GM11168 (cell line): ENCODE results near the gene ZMYM2.
"Not testable (repeated sequence)": the region's sequence is repeated elsewhere in the genome, so short reads cannot be mapped to it uniquely, and the experiment has no call there.

Experiments
- in situ Hi-C: fragments of 300-500 bp; cut with MboI; formaldehyde crosslinking; loops from one replicate; pipeline ENCODE4 v1.12.0; 2022; ENCODE audit warnings: low sequenced_read_pairs; ENCODE audit not compliant: unreplicated experiment

ZMYM2 gene

DNA sequence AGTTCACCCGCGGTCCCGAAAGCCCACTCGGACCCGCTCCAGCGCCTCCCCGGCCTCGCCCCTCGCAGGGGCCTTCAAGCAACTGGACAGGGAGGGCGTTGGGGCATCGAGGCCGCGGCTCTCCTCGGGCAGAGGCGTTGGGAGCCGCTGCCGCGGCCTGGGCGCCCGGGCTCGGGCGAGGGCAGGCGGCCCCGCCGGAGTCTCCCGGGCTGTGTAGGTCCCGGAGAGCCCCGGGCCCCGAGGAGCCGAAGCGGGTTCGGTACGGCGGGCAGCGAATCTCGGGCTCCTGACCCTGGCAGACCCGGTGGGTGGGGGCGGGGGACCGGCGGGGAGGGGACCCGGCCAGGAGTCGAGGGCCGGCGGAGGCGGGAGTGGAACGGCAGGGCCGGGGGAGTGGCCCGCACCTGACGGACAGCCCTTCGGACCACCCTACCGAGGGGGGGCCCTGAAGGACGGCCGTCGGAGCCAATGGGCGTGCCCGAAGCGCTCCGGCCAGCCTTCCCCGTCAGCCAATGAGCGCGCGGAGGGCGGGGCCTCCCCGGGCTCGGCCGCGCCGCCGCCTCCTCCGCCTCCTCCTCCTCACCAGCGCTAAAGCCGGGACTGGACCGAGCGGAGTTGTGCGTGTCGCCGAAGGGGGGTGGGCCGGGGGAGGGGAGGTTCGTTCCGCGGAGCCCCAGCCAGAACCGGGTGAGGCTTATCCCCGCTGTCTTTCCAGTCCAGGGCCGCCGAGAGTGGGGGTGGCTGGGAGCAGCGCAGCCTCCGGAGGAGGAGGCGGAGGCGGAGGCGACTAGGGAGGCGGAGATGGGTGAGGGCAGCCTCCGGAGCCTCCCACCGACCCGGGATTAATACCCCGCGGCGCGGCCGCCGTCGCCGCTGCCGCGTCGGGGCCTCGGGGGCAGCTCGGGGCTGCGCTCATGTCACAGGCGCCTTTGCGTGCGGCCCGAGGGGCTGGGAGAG lies at the start of gene ZMYM2:
Gene ZMYM2 (plus strand): TSS at position 573 of the 957 bp plus-strand sequence. CDS start 34,346 bp downstream, outside the sequence.
- in situ Hi-C loops, result no loop called here

DNA sequence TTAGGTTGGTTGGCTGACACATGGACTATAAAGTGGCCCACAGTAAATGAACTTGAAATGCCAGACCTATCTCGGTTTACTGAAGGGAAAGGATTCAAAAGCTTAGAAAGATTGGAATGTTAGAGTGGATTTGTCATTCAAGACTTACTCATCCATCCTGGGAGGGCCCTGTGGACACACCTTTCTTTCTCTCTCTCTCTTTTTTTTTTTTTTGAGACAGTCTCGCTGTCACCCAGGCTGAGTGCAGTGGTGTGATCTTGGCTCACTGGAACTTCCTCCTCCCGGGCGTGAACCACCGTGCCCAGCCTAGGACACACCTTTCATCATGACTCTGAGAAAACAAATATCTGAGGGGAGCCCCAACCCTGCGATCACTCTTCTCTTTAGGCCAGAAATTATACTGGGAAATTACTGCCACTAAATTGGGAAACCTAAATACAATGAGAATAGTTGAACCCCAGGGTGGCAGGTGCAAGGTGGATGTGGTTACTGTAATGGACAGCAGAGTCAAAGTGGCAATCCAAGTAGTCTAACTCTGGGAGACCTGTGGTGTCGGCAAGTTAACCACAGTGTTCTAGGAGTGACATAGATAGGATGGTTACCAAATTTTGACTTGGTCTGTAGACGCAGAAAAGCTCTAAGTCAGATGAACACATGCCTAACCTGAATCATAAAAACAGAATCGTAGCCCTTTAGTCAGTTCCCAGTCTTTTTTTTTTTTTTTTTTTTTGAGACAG lies 48.0 kb upstream of the ZMYM2 start:
- in situ Hi-C loops, result no loop called here

DNA sequence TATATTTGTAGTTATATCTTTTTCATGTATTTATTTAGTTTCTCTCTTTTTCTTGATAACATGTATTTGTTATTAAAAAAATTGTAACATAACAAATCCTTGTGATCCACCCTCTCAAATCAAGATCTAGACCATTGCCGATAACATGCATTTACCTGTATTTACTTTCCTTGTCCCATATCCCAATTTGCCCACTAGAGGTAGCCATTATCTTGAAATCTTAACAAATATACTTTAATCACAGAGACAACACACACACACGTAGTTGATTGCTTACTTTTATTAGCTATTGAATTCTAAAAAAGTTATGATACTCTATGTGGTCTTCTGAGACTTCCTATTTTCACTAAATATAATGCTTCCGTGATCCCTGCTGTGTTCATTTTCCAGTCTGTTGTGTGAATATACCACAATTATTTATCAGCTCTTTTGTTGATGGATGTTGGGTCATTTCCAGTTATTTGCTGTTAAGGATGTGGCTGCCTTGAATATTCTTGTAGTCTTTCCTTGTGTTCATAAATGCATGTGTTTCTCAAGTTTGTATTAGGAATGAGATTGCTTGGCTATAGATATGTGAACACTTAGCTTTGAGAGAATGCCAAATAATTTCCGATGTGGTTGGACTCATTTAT lies 31.3 kb upstream of the ZMYM2 start:
- in situ Hi-C loops, result no loop called here

DNA sequence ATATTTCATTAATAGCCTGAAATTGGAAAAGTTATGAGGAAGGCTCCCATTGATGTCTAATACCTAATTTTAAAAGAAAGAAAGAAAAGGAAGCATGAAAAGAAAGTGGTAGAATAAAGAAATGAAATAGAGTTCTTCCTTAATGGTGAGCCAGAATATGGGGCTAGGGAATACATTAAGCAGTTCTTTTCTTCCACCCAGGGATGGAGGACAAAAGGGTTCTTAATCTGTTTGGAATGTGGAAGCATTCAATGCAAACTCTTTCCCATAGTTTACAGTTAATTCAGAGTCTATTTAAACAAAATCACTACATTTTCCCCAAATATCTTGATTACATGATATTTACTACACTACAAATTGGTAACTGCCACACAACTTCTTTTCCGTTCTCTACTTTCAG lies 18.4 kb upstream of the ZMYM2 start:
- in situ Hi-C loops, result no loop called here

DNA sequence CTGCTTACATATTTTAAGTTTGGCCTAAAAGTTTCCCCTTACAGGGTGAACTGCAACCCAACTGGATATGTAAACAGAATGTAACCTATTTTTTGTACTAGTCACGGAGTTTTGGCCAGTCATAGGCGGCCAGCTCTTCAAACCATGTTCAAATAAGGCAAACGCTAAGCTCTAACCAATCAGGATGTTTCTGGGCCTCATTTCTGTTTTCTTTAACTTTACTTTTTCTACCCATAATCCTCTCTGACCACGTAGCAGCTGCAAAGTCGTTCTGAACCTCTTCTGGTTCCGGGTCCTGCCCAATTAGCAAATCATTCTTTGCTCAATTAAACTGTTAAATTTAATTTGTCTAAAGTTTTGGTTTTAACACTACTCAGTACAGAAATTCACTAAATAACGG lies 8.2 kb upstream of the ZMYM2 start:
- in situ Hi-C loops, result no loop called here

DNA sequence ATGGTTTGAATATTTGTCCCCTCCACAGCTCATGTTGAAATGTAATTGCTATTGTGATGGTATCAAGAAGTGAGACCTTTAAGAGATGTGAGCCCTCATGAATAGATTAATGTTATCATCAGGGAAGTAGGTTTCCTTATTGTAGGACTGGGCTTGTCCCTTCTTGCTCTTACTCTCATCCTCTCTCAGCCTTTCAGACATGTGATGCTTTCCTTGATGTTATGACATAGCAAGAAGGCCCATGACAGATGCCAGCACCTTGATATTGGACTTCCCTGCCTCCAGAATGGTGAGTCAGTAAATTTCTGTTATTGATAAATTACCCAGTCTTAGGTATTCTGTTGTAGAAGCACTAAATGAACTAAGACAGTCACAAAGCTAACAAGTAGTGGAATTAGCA lies 5.7 kb upstream of the ZMYM2 start:
- in situ Hi-C loops, result no loop called here

DNA sequence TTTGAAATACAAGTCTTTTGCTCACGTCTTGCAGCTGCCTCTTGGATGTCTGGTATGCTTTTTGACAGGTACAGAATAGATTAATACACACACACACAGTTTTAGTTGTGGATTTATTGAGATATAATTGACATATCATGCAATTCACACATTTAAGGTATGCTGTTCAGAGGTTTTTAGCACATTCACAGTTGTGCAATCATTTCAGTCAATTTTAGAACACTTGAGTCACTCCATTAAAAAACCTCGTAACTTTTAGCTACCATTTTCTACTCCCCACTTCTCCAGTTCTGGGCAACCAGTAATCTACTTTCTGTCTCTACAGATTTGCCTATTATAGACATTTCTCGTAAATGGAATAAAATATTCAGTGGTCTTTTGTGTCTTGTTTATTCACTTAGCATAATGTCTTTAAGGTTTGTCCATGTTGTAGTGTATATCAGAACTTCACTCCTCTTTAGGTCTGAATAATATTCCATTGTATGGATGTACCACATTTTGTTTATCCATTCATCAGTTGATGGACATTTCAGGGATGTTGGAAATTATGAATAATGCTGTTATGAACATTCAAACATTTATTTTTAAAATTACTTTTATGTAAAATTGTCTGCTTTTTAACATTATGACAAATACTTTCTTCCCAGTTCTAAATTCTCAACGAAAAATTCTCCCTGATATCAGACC lies 2.5 kb upstream of the ZMYM2 start:
- in situ Hi-C loops, result no loop called here

DNA sequence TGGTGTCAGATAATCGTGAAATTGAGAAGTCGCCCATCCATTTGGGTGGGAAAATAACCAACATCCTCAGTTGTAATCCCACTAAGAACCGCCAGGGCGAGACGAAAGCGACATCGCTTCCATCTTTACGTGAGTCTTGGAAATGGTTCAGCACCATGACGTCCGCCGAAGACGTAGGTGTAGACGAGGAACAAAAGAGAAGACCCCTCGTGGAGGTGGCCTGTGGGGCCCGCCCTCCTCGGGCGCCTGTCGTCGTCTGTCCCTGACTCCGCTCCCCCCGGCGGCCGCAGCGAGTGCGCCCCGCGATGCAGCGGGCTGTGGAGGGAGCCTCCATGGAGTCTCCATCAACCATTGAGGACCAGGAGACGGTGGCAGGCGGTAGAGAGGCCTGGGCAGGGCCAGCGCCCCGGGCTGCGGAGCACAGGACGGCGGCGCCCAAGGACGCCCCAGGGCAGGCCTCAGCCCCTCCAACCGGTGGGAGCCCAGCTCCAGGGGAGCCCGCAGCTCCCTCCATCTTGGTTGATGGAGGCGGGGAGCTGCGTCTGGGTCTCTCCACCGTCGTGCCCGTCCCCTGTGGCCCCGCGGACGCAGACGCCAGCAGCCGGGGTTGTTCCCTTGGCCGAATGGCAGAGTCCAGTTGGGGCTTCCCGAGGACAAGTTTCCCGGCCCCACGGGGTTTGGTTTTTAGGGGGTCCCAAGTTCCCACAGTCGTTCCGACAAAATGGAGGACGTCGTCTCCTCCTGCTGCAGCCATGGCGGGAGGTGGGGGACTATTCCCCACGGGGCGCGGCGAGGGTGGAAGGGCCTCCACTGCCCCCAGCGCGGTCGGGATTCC lies 990 bp upstream of the ZMYM2 start:
- in situ Hi-C loops, result no loop called here

DNA sequence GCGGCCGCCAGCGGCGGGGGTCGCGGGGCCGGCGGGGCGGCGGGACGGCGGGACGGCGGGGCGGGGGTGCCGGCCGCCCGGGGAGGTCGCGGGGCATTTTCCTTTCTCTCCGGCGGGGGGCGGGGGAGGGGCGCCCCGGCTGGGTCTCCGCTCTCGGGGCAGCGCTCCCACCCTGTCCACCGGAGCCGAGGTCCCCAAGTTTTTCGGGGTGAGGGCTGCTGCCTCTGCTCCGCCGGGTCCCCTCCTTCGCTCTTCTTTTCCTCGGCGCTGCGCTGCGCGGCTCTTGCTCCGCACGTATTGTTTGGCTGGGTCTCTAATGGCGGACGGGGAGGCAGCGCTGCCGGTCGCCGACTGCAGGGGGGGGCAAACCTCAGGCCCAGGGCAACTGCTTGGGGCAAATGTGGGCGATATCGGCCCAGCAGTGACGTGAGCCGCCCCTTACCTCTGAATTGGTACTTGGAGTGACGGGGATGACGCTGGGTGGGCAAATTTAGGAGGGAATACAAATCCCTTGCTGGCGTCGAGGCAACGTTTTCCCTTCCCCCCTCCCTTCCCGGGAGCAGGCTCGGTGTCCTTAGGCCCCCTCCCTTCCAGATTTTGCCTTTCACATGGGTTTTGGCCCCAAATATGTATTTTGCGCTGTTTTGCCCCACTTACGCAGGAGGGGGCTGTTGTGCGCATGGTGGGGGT lies 759 bp downstream of the ZMYM2 start:
- in situ Hi-C loops, result no loop called here

DNA sequence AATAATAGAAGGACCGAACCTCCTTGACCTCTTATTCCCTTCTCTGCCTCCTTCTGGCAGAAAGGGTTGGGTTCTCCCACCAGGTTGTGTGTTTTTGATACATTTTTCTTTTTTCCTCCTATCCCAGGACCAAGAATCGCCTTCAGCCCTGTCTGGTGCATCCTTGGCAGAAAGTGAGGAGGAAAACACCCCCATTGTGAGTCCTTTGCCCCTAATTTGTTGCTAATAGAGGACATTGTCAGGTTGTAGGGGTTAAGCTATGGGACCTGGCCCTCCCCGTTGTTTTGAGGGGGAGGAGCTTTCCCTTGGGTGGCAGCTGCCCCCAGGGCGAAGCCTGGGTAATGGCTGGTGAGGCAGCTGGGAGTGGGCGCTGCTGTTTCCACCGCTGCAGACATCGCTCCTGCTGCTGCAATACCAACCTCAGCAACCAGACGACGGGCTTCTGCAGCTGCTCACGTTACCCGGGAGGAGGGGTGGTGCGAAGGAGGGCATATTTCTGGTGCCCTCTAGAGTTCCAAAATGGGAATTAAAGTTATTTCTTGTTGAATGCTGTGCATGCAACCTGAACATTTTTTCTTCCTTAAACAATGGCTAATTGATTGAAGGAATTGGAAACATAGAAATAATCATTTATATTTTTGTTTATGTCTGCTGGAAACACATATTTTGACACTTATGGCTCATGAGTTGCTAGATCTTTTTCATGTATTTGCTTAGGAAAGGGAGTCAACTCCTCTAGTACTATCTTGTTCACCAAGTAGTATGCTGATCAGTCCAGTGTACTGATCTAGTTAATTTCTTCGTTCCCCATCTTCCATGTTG lies 1.5 kb downstream of the ZMYM2 start:
- in situ Hi-C loops, result no loop called here

DNA sequence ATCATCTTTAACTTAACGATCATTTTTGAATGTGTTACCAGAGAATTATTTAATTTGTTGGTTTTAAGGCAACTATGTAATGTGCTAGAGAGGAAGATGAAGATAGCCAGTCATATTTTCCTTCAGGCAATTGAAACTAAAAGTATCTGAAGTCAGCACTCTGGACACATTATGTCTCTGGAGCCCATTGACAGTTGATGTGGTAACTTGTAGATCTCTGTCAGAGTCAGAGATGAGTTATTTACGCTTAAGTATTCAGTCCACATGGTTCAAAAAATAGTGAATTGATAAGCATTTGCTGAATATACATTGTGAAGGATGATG lies 2.1 kb downstream of the ZMYM2 start:
- in situ Hi-C loops, result no loop called here

DNA sequence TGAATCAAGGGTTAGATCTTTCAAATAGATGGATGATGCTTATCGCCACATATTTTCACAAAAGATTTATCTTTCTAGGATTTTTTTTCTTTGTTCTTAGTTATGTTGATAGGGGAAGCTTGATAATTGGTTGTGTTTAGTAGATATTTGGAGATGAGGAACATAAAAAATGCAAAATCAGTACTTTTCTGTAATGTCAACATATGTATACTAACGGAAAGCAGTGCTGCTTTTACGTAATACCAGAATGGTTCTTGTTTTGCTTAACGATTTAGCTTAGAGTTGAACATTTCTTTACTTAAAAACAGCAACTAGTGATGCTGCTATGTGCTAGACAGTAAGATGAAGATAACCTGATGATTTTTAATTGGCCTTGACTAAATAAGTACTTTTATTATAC lies 3.0 kb downstream of the ZMYM2 start:
- in situ Hi-C loops, result no loop called here

DNA sequence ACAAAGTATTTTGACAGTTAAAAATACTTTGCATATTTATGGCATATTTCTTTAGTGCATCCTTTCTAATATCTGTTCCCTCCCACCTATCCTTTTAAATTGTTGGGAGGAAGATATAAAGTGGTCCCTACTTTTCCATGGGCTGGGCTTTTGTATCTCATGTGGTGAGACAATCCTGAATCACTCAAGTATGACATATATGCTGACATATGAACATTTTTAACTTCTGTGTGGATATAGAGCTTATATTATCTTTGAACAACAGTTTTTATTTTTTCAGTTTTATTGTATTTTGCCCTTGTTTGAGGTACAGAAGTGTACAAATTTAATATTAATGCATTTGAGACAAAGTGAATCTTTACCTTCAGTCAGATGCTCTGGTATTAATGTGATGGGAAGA lies 3.4 kb downstream of the ZMYM2 start:
- in situ Hi-C loops, result no loop called here

DNA sequence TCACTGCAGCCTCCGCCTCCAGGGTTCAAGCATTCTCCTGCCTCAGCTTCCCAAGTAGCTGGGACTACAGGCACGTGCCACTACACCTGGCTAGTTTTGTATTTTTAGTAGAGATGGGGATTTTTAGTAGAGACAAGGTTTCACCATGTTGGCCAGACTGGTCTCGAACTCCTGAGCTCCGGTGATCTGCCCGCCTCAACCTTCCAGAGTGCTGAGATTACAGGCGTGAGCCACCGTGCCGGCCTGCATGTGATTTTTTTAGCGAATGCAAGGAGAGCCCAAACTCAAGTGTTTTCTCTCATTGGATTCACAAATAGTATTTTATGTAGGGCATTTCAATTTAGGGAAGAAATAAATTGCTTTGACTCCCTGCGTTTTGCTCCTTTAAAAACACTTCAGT lies 4.4 kb downstream of the ZMYM2 start:
- in situ Hi-C loops, result no loop called here

DNA sequence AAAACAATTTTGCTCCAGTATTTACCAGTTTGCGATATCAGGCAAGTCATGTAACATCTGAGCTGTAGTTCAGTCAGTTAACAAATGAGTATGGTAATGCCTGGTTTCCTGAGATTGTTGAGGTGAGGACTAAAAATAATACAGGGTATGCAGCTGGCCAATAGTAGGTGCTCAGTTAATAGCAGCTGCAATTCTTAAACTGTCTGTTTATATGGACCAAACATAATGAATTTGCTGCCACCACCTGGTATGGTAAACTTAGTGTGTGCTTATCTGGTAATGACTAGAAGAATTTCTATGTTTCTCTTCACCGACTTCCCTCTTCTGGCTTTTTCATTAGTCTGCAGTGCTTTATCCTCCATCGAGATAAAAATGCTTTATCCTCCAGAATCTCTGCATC lies 9.1 kb downstream of the ZMYM2 start:
- in situ Hi-C loops, result no loop called here

DNA sequence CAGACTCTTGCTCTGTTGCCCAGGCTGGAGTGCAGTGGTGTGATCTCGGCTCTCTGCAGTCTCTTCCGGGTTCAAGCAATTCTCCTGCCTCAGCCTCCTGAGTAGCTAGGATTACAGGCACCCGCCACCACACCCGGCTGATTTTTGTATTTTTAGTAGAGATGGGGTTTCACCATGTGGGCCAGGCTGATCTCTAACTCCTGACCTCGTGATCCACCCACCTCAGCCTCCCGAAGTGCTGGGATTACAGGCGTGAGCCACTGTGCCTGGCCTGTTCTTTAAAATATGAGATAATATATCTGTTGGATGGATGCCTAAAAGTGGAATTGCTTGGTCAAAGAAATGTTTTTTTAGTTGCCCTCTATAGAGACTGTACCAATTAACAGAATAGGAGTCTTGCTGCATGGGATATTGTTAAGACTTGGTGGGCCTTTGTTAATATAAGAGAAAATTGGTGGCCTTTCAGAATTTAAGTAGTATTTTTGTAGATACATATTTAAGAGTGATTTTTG lies 16.0 kb downstream of the ZMYM2 start:
- in situ Hi-C loops, result not testable (repeated sequence)

DNA sequence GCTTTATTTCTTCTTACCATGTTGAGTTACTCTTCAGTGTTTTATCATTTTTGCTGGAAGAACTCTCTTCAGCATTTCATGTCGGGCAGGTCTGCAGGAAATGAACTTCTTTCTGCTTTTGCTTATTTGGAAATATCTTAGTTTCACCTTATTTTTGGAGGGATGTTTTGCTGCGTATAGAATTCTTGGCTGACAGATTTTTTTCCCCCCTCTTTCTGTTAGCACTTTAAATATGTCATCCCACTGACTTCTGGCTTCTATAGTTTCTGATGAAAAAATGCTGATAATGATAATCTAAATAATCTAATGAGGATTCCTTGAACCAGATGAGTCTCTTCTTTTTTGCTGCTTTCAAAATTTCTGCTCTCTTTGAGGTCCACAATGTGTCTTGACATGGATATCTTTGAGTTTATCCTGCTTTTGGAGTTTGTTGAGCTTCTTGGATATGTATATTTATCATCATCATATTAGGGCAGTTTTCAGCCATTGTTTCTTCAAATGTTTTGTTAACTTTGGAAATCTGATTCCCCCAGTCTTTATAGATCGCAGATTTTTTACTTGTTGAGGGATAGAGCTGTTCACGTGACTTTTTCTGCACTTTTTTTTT lies 20.4 kb downstream of the ZMYM2 start:
- in situ Hi-C loops, result no loop called here
